GM12875 (cell line): Measurements from ENCODE around the gene ZNF366.

Experiments
- H3K4me3 ChIP-seq: one replicate; pipeline ENCODE4 v1.5.1; 2011; ENCODE audit warnings: low read depth, low read length, control low read depth
- CTCF ChIP-seq: IDR thresholded peaks from 2 replicates; pipeline ENCODE4 v1.5.1; 2011; ENCODE audit warnings: low read depth, mild to moderate bottlenecking, control low read depth, inconsistent platforms, low read length, moderate library complexity, borderline replicate concordance; ENCODE audit not compliant: insufficient read depth

ZNF366 gene

GRCh38 chr5:72522607-72523006 is 15.4 kb upstream of the ZNF366 start:
- no peak for TF ChIP-seq CTCF
- no peak overlapping the region for H3K4me3 ChIP-seq

- no peak overlapping the region for H3K4me3 ChIP-seq
- no peak for TF ChIP-seq CTCF
These were observed 11.9 kb upstream of the ZNF366 start for GRCh38 chr5:72519111-72519510.

- no peak for TF ChIP-seq CTCF
These were observed 10.9 kb upstream of the ZNF366 start for GRCh38 chr5:72518001-72518683.

GRCh38 chr5:72516916-72517315 is 9.7 kb upstream of the ZNF366 start:
- no peak for TF ChIP-seq CTCF
- no peak overlapping the region for H3K4me3 ChIP-seq

More at GRCh38 chr5:72518001-72518683, 10.9 kb upstream of the ZNF366 start:
- H3K4me3 ChIP-seq = no peak overlapping the region

- H3K4me3 ChIP-seq = no peak overlapping the region
- TF ChIP-seq CTCF = no peak
These were observed 8.0 kb upstream of the ZNF366 start for GRCh38 chr5:72515211-72515610.

GRCh38 chr5:72512593-72512860 is 5.3 kb upstream of the ZNF366 start:
- TF ChIP-seq CTCF = no peak
- H3K4me3 ChIP-seq = no peak overlapping the region

- H3K4me3 ChIP-seq = no peak overlapping the region
- no peak for TF ChIP-seq CTCF
These were observed 4.8 kb upstream of the ZNF366 start for GRCh38 chr5:72511774-72512592.
